Stimulated activated CD4-positive, alpha-beta T cell treated with anti-CD3 and anti-CD28 coated beads, TNF-alpha, amount 100 ng/mL, for 1 hour (primary cell): ENCODE results near the gene GMCL2.

Experiments used
- DNase-seq, 3 donors: peaks; one replicate each; pipeline ENCODE4 v3.0.0-alpha.2; 2020; ENCODE audit warnings: low read depth in 3 of 3, low spot score in 1 of 3

The GMCL2 gene

DNA sequence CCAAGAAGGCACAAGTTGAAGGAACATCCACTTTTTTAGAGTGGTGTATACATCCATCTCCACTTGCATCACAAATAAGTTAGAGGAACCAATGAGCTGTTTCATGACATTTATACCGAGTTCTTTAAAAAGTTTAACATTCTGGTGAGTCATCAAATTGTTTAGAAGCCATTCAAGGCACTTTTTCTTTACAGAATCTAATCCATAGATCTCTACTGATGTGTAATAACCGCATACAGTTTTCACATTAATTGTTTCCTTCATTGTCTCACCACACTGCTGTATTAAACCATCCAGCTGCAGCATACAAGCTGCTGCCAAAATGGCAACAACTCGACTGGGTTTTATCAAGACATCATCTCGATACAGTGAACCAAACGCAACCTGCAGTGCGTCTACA lies 744 bp downstream of the GMCL2 start:
- DNase-seq: no peak

GRCh38 chr5:178182158-178182876 lies 4.9 kb downstream of the GMCL2 start:
- DNase-seq: no peak

DNA sequence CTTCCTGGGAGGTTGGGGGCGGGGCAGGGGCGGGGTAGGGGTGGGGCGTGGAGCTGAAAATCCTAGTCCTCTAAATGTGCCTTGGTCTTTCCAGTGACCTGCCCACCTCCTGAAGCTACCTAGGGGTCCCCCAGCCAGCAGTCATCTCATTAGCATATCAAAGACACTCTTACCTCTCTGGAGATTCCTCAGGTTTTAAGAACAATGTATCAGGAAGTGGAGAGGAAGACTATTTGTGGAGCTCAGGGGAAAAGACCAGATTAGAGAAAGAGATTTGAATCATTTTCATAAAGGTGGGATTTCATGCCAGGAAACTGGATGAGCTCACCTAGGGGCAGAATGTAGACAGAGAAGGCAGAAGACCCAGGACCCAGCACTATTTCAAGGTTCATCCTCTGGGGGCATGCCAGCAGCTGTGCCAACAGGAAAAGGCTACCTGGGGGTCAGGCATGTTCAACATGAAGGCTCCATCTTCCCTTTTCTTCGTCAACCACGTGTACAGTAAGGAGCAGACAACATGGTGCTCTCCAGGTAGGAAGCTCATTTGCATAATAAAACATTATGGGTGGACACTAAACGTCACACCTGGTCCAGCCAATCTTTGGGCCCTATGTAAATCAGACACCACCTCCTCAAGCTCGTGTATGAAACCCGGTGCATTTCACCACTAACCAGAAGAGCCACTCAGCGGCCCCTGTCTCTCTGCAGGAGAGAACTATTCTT lies 6.9 kb downstream of the GMCL2 start:
- no peak for DNase-seq

- DNase-seq: no peak
Observed at GRCh38 chr5:178177569-178177968, 9.6 kb downstream of the GMCL2 start.

GRCh38 chr5:178176791-178177190 lies 10.4 kb downstream of the GMCL2 start:
- no peak for DNase-seq

DNA sequence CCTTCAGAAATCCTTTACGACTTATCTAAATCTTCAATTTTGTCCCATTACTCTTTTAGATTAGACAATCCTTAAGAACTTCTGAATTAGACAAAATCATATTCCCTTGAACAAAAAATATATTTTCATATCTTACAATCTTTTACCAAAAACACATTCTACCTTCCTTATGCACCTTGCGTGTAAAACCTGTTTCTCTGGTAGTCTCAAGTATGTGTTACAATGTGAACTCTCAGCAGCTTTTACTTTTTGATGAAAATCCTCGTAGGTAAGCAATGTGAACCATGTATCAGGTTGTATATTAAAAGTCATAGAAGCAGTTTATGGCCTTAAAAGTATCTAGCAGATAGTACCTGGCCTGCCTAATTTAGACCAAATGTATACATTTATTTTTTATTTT lies 12.7 kb downstream of the GMCL2 start:
- DNase-seq: no peak

DNA sequence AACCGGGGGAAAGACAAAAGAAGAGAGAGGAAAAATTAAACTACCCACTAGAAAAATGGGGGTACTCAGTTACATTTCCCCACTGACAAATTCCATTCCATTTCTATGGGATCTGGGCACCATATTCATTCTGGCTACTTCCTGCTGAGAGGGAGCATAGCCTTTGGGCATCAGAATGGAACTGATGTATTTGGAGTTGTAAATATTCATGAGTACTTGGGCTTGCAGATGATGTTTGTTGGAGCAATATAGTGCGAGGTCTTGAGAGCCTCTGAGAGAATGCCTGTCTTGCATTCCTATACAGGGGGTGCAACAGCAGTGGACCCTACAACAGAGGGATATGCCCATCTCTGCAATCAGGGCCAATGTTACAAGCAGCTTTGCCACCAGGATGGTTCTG lies 16.7 kb downstream of the GMCL2 start:
- DNase-seq: no peak

DNA sequence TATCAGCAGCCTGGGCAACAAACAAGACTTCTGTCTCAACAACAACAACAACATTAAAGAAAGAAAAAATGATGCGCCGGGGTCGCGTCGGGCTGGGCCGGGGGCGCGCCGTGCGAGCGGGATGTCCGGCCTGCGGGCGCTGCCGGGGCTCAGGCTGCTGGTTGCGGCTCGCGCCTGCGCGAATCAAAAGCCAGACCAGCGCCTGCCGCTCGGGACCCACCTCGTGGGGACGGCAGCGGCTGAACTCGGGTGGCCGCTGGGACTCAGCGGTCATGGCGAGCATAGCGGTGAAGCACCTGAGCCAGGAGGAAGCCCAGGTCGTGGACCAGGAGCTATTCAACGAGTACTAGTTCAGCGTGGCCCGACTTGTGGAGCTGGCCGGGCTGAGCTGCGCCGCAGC lies 21.6 kb downstream of the GMCL2 start:
- no peak for DNase-seq

GRCh38 chr5:178163772-178164735 lies 23.1 kb downstream of the GMCL2 start:
- peak; percentile 77 to 97 (median 87) for DNase-seq

DNA sequence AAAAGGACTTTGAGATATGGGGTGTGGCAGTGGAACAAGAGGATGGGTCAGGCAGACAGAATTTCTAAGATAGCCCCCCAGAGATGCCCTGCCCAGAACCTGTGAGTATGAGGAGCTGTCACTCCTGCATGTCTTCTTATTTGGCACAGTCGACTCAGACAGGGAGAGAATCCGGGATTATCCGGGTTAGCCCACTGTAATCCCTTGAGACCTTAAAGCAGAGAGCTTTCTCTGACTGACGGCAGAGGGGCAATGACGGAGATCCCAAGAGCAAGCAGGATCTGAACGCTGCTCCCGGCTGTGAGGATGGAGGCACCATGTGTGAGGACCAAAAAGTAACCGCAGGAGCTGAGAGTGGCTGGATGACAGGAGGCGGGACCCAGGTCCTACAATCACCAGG lies 24.7 kb downstream of the GMCL2 start:
- DNase-seq: no peak

- no peak for DNase-seq
Observed at GRCh38 chr5:178160176-178160575, 27.0 kb downstream of the GMCL2 start.

GRCh38 chr5:178155065-178155464 lies 32.1 kb downstream of the GMCL2 start:
- DNase-seq: no peak

- peak; percentile 90 to 98 (median 96) for DNase-seq
Observed at GRCh38 chr5:178153530-178154340, 33.4 kb downstream of the GMCL2 start, which contains the start of gene NHP2. Gene NHP2, minus strand, starts transcription at chr5:178153885. Its CDS starts 68 bp downstream, at chr5:178153817.

GRCh38 chr5:178152491-178153444 lies 34.4 kb downstream of the GMCL2 start:
- no peak for DNase-seq

GRCh38 chr5:178150977-178151734 lies 36.0 kb downstream of the GMCL2 start:
- no peak for DNase-seq

DNA sequence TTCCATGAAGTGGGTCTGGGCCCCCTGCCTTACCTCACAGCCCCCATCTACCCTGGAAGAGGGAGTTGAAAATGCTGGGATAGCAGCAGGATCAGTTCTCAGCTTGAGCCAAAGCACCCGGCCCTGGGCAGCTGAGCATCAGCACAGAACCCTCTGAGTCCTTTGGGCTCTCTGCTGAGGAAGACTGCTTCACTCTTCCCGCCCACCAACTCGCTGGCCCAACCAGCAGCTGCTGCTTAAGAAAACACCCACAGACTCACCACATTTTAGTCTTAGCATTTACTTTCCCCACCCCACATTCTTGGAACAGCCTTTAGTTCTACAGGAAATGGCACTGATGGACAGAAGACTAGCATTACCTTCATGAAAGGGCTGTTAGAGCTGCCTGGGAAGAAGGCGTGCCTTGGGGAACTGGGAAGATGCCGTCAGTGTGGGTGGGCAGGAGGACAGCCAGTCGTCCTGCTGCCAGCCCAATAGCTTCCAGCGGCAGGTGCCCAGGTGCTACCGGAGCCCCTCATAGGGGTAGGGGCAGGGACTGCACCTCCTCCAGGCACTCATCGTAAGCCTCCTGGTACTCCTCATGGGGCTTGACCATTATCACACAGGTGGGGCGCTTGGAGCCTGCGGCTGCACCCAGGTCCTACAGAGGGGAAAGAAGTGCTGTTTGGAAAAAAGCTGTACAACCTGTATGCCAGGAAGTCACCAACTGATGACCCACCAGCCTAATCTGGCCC lies 37.8 kb downstream of the GMCL2 start:
- no peak for DNase-seq

GRCh38 chr5:178147406-178147805 lies 39.8 kb downstream of the GMCL2 start:
- no peak for DNase-seq
